Measurements from ENCODE around the gene TEDC1.

TEDC1 gene

DNA sequence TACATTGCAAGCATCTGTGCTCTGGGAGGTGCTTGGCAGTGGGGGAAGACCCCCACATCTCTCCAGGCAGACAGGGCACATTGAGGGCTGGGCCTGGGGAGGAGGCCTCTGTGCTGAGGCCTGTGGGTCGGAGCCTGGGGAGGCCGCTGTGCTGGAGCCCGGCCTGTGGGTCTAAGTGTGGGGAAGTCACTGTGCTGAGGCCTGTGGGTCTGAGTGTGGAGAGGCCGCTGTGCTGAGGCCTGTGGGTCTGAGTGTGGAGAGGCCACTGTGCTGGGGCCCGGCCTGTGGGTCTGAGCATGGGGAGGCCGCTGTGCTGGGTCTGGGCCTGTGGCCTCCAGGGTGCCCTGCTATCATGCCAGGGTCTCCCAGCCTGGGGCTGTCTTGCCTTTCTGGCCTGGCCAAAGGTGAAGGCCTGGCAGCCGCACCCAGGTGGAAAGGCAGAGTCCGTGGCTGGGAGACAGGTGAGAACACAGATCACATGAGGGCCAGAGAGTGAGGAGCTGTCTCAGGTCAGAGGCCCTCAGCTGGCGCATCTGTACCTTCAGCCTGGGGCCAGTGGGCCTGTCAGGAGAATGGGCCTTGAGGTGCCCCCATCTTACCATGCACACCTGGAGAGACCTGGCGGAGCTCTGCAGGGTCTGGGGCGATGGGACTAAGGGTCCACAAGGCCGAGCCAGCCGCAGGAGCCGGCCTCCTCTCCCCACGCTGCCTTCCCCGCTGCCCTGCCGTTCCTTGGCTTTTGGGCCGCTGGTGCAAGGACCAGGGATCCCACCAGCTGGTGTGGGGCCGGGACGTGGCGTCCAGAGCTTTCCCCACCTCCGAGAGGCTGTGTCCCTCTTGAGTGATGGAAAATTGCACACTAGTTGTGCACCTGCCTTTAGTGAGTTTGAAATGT lies 35.0 kb upstream of the TEDC1 start:
- DNase-seq (ENCODE audit: low read depth): no peak
- H3K4me3 ChIP-seq (ENCODE audit: low read depth, low read length): no peak overlapping the region

DNA sequence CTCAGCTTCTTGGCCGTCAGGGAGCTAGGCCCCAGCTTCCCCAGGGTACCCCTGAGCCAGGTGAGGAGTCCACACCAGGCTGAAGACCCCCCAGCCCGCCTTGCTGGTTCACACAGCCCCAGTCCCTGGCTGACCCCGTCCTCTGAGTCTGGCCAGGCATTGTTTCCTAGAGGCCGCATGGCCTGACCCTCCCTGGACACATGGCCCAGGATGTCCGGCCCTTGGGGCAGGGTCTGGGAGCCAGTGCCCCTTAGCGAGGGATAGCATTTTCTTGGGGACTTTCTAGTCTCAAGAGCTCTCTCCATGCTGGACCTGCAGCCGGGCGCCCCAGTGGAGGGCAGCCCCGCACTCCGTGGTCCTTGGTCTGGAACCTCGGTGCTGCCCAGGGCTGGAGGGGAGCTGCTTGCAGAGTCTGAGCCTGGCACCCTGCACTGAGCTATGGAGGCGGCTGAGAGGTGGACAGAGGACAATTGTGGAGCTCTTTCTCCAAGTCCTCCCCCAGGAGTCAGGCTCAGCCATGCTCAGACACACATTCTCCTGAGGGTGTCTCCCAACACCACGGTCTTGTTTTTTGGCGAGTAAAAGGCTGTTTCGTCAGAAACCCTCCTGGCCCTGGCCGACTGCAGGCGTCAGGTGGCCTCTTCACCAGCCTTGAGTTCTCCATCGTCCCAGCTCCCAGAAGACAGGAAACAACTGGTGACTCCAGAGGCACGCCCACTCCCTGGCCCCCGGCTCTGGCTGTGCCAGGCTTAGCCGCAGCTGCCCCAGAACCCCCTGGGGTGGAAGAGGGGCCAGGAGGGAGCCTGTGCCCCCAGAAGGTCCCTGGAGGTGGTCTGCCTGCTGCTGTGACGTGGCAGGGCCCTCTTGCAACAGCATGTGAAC lies 34.1 kb upstream of the TEDC1 start:
- no peak overlapping the region for H3K4me3 ChIP-seq (ENCODE audit: low read depth, low read length)

DNA sequence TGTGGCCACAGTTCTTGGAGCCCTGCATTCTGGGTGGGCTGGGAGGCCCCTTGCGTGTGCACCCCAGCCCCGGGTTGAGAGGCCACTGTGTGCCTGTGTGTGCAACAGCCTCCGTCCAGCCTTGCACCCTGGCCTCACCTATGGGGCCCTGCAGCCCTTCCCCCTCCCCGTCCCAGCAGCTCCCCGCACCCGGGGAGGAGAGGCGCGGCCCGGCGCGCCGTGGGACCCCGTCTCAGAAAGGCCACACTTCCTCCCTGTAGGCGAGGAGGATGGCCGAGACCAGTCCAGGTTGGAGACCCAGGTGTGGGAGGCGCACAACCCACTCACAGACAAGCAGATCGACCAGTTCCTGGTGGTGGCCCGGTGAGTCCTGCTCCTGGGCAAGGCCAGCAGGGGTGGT lies 33.0 kb upstream of the TEDC1 start:
- no peak for DNase-seq (ENCODE audit: low read depth)
- H3K4me3 ChIP-seq (ENCODE audit: low read depth, low read length): no peak overlapping the region

More for the DNA sequence above, 34.1 kb upstream of the TEDC1 start:
- no peak for DNase-seq (ENCODE audit: low read depth)

DNA sequence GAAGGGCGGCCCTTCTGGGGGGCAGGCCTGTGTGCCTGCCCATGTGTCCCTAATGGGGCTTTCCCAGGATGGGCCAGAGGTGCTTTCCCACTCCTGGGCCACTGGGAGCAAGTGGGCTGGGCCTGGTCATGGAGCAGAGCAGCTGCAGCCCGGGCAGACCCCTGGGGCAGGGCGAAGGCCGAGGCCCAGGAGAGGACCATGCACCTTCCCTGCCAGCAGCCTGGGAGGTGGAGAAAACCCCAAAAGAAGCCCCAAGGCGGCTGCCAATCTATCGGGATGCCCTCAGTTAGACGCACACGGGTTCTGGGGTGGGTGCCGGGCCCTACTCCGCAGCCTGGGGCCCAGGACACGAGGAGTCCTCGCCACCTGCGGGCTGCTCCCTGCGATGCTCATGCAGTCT lies 32.5 kb upstream of the TEDC1 start:
- H3K4me3 ChIP-seq (ENCODE audit: low read depth, low read length): no peak overlapping the region
- no peak for DNase-seq (ENCODE audit: low read depth)

DNA sequence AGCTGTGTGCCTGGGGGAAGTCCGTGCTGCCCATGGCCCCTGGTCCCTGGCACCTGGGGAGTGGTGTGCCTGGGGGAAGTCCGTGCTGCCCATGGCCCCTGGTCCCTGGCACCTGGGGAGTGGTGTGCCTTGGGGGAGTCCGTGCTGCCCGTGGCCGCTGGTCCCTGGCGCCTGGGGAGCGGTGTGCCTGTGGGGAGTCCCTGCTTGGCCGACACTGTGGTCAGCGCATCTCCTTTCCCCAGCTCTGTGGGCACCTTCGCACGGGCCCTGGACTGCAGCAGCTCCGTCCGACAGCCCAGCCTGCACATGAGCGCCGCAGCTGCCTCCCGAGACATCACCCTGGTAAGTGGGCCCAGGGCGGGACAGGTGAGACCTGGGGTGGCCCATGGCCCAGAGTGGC lies 30.9 kb upstream of the TEDC1 start:
- DNase-seq (ENCODE audit: low read depth): no peak
- H3K4me3 ChIP-seq (ENCODE audit: low read depth, low read length): no peak overlapping the region

DNA sequence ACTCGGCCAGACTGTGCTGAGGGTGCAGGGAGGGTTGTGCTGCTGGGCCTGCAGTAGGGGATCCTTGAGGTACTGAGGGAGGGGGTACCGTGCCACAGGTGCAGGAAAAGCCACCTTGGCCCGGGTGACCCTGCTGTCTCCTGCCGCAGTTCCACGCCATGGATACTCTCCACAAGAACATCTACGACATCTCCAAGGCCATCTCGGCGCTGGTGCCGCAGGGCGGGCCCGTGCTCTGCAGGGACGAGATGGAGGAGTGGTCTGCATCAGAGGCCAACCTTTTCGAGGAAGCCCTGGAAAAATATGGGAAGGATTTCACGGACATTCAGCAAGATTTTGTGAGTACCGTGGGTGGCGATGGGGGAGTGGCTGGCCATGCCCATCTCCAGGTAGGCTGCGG lies 30.4 kb upstream of the TEDC1 start:
- H3K4me3 ChIP-seq (ENCODE audit: low read depth, low read length): no peak overlapping the region
- DNase-seq (ENCODE audit: low read depth): no peak

DNA sequence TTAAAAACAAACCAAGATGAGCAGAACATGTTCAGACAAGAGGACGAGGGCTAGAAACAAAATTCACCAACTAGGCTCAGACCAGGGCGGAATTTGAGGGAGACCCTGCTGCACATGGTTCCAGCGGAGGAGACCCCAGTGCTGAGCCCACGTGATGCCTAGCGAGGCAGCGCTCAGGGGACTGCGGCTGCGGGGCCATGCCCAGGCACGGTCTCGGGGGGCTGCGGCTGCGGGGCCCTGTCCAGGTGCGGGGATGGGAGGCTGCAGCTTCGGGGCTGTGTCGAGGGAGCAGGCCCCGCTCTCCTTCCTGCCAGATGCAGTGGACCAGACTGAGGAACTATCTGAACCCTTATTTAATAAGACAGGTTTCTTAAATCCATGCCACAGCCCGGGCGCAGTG lies 29.1 kb upstream of the TEDC1 start:
- no peak overlapping the region for H3K4me3 ChIP-seq (ENCODE audit: low read depth, low read length)
- no peak for DNase-seq (ENCODE audit: low read depth)

DNA sequence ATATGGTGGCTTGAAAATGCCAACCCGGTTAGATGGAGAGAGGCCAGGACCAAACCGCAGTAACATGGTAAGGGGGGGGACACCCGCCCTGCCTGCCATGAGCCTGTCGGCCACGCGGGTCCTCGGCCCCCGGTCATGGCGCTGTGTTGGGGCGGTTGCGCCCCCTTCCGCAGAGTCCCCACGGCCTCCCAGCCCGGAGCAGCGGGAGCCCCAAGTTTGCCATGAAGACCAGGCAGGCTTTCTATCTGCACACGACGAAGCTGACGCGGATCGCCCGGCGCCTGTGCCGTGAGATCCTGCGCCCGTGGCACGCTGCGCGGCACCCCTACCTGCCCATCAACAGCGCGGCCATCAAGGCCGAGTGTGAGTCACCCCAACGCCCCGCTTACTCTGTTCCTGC lies 26.5 kb upstream of the TEDC1 start:
- no peak overlapping the region for H3K4me3 ChIP-seq (ENCODE audit: low read depth, low read length)
- no peak for DNase-seq (ENCODE audit: low read depth)

DNA sequence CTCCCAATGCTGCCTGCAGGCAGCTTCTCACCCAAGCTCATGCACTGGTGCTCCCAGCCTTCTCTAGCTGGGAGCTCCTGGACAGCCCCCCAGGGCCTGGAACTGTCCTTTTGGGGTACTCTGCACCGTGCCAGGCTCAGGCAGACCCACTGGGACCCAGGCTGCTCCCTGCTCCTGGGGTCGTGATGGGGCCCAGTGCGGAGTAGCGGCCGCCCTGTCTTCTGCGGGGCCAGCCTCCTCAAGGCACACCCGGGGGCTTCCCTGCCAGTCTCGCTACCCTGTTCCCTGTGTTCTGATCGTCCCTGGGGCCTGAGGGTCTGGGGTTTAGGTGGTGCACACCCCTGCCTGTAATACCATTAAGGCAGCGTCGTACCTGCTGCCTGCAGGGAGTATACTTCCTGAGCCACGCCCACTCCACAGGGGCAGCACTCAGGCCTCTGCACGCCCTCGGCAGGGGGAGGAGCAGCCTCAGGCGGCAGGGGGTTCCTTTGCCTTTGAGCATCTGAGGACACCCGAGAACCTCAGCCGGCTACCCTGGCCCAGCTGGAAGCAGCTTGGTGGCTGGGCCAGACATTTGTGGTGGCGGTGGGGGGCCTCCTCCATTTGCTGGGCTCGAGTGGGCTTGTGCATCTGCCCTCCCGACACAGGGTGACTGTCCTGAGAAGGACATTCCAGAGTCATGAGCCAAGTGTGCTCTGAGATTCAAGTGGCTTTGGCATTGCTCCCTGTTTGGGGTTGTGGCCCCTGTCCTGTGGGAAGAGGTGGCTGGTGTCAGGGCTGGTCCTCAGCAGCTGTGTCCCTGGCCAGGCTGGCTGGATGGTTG lies 25.6 kb upstream of the TEDC1 start:
- DNase-seq (ENCODE audit: low read depth): no peak

DNA sequence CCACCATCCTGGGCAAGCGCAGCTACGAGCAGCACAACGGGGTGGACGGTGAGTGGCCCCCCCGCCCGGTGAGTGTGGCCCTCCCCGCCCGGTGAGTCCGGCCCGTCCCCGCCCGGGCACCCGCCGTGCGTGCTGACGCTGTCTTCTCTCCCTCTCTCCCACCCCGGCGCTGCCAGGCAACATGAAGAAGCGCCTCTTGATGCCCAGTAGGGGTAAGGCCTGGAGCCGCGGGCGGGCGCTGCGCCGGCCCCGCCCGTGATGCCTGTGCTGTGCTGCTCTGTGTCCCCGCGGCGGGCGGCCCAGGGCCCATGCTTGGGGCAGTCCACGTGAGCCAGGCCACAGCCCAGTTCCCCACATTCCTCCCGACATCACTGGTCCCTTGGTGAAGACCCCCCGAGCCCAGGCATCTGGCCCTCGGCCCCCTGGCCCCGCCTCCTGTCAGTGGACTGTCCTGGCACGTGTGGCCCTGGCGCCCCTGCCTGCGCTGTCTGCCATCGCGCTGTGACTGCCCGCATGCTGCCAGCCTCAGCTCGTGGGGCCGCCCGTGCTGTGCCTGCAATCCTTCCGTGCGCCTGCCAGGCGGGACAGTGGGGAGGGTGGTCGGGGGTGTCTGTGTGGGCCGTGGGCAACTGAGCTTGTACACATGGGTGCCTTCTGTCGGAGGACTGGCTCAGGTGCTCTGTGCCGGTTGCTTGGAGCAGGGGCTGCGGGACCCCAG lies 24.4 kb upstream of the TEDC1 start:
- H3K4me3 ChIP-seq (ENCODE audit: low read depth, low read length): no peak overlapping the region
- no peak for DNase-seq (ENCODE audit: low read depth)

More for the DNA sequence above, 25.6 kb upstream of the TEDC1 start:
- no peak overlapping the region for H3K4me3 ChIP-seq (ENCODE audit: low read depth, low read length)

DNA sequence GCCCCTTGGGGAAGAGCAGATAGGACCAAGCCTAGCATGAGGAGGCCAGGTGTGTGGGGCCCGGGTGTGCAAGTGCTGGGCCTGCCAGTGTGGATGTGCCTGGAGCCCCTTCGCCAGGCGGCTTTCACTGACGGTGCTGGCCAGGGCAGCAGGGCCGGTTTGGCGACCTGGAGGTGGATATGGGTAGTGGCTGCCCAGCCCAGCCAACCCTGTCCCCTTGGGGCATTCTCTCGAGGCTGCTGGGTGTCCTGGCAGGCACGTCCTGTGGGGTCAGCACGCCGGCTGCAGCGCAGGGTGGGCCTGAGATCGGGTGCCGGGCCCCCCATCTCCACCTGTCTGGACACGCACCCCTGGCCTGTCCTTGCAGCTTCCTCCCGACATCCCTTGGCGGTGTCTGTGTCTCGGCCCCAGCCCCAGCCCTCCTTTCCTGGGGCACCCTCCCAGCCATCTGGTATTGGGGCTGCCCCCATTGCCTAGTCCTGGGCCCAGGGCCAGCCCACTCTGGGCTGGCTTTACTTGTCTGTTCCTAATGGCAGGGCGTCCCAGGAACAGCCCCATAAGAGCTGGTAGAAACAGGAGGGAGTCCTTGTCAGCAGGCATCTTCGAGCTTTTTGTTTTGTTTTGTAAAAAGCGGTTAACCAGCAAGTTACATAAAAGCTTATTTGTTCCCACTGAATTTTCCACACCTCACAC lies 23.7 kb upstream of the TEDC1 start:
- DNase-seq (ENCODE audit: low read depth): no peak
- no peak overlapping the region for H3K4me3 ChIP-seq (ENCODE audit: low read depth, low read length)

DNA sequence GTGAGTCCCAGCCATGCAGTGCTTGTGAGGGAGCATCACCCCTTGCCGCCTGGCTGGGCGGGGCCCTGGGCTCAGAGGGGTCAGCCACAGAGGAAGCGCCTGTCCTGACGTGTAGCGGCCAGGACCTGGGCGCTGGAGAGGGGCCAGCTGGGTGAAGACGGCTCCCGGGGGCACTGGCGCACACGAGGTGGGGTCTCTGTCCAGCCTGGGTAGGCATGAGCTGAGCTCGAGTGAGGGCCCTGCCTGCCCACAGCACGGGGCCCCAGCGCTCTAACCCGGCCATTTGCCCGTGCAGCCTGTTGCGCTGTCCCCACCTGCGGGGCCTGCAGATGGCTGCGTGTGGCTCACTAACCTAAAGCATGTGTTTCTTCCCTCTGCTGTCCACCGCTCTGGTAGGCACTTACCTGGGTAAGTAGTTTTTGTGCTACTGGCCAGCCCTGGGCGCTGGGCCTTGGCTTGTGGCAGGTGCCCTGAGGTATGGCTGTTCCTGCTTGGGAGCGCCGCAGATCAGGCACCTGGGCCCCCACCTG lies 23.0 kb upstream of the TEDC1 start:
- no peak for DNase-seq (ENCODE audit: low read depth)

DNA sequence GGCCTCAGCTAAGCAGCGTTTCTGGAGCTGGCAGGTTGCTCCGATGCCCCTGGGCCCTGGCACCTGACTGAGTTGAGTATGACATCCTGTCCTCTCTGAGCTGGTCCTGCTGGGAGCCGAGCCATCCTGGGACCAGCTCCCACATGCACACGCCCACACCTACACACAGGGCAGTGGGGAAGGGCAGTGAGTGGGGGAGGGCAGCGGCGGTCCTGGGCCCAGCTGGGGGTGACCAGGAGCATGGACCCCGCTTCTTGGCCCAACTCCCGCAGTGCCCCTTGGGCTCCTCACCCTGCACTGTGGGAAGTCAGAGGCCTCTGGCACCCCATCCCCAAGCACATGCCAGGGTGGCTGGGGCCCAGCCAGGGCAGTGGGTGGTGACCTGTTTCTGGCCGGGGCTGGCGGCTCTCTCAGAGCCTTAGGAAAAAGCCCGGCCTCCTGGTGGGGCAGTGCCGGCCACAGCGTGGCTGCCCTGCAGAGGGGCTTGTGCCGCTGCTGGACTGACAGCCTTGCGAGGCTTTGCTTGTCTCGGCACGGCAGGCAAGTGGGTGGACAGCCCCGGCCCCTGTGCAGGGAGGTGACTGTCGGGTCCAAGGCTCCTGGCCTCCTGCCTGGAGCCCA lies 22.3 kb upstream of the TEDC1 start:
- DNase-seq (ENCODE audit: low read depth): no peak
- no peak overlapping the region for H3K4me3 ChIP-seq (ENCODE audit: low read depth, low read length)

More for the DNA sequence above, 23.0 kb upstream of the TEDC1 start:
- no peak overlapping the region for H3K4me3 ChIP-seq (ENCODE audit: low read depth, low read length)

DNA sequence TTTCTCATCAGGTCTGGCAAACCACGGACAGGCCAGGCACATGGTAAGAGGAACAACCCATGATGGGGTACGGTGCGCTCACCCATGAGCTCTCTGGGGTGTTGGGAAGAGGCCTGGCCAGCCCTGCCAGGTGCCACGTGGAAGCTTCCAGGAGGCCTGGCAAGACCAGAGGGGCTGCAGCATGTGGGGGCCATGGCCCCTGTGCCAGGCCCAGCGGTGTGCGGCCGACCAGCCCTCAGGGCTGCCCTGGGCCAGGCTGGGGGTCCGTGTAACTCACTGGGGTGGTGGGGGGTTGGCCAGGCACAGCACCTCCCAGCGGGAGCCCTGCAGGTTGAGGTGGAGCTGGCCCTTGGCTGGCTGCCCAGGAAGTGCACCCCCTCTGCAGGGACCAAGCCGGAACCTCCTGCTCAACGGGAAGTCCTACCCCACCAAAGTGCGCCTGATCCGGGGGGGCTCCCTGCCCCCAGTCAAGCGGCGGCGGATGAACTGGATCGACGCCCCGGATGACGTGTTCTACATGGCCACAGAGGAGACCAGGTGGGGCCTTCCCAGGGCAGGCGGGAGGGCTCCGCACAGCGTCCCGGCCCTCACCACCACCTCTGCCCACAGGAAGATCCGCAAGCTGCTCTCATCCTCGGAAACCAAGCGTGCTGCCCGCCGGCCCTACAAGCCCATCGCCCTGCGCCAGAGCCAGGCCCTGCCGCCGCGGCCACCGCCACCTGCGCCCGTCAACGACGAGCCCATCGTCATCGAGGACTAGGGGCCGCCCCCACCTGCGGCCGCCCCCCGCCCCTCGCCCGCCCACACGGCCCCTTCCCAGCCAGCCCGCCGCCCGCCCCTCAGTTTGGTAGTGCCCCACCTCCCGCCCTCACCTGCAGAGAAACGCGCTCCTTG lies 21.3 kb upstream of the TEDC1 start:
- H3K4me3 ChIP-seq (ENCODE audit: low read depth, low read length): no peak overlapping the region
- no peak for DNase-seq (ENCODE audit: low read depth)

DNA sequence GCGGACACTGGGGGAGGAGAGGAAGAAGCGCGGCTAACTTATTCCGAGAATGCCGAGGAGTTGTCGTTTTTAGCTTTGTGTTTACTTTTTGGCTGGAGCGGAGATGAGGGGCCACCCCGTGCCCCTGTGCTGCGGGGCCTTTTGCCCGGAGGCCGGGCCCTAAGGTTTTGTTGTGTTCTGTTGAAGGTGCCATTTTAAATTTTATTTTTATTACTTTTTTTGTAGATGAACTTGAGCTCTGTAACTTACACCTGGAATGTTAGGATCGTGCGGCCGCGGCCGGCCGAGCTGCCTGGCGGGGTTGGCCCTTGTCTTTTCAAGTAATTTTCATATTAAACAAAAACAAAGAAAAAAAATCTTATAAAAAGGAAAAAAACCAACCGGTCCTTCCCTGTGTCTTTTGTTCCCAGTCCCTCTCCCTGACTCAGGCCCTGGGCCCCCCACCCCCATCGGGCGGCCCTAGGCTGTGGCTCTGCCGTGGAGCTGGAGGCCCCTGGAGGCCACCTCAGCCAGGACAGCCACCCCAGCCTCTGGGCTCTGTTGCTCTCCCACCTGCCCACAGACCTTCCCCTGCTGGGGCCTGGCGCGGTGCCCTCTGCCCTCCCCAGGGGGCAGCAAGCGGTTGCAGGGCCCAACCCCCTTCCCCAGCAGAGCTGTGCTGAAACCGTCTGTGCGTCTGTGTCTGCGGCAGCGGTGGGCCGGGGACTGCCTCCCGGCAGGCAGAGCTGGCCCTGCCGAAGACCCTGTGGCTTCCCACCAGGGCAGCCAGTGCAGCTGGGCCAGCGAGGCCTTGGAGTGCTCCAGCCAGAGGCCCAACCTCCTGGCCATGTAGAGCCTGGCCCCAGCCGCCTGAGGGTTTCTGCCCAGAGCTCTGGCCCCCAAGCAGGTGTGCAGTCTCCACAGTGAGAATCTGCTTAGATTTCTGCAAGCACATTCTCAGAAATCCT lies 20.4 kb upstream of the TEDC1 start:
- no peak overlapping the region for H3K4me3 ChIP-seq (ENCODE audit: low read depth, low read length)
- no peak for DNase-seq (ENCODE audit: low read depth)

DNA sequence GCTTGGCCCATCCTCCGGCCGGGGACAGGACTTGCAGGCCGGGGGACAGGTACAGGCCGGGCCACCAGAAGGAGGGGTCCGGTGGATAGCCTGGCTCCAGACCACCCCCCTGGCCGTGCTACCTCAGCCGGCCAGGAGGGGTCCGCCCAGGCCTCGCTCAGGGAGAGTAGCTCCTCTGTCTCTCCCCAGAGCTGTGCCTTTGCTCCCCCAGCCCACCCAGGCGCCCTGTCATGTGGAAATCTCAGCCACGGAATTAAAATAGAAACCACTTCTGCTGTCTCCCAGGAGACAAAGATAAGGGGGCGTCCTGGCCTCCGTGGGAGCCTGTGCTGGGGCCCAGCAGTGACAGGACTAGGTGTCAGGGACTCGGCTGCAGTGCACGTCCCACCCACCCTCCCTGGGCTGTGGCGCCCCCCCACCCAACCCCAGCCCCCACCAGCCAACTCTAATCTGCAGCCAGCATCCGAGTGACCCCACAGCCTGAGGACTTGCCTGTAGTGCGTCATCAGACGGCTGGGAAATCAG lies 19.7 kb upstream of the TEDC1 start:
- H3K4me3 ChIP-seq (ENCODE audit: low read depth, low read length): no peak overlapping the region
- DNase-seq (ENCODE audit: low read depth): no peak
